GM12872 (cell line): ENCODE measurements around the gene TRIM72.

Experiments
- CTCF ChIP-seq: IDR thresholded peaks from 3 replicates; pipeline ENCODE4 v1.5.1; 2011; ENCODE audit warnings: low read depth, mild to moderate bottlenecking, low read length, moderate library complexity; ENCODE audit not compliant: insufficient read depth

Gene TRIM72

GRCh38 chr16:31277659-31278260, 63.8 kb downstream of the TRIM72 start:
- no peak for TF ChIP-seq CTCF
